GM12864 (cell line): ENCODE results near the gene C19orf44.
"Not testable (repeated sequence)": the region's sequence is repeated elsewhere in the genome, so short reads cannot be mapped to it uniquely, and the experiment has no call there.

Experiments
- DNase-seq: peaks from one replicate; pipeline ENCODE4 v3.0.0-alpha.2; 2011; ENCODE audit warnings: low read depth
- H3K4me3 ChIP-seq: 2 replicates; pipeline ENCODE4 v1.5.1; 2011; ENCODE audit warnings: mild to moderate bottlenecking, low read depth, low read length, control low read depth
- CTCF ChIP-seq: IDR thresholded peaks from 2 replicates; pipeline ENCODE4 v1.5.1; 2011; ENCODE audit warnings: low read depth, mild to moderate bottlenecking, moderate library complexity, low read length, control low read depth, inconsistent platforms; ENCODE audit errors: missing control alignments

C19orf44 gene

DNA sequence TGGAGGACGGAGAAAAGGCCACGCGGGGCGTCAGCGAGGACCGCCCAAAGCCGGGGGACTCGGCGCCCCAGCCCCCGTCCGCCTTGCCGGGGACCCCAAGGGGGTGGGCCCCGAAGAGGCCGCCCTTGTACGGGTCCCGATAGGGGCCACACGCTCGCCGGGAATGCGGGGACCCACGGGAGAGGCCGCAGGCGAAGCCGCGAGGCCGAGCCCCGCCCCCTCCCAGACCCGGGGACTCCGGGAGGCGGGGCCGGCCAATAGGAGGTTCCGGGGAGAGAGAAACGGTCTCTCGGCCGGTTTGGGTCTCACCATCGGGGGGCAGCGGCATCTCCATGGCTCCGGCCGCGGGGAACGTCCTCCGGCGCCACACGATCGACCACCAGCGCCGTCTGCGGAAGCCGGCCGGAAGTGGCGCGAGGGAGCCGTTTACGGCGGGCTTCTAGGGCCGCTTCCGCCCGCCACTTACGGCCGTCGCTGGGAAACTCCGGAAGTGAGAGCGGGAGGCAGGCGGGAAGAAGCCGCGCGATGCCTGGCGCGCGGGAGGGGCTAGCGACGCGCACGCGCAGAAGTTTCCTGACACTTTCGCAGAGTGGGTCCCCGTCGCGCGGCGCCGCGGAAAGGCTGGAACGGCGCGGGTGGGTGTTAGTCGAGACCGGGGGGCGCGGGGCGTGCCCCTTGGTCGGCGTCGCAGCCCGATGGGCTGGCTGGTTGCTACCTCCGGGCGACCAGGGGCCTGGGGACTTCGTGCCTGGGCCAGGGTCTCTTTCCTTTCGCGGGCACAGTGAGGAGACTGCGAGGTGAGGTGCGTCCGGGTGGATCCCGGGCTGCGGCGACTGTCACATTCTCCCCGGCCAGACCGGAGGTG is 46.1 kb downstream of the C19orf44 start, which contains the start of gene CHERP:
Gene CHERP (minus strand): TSS at position 393 of the 865 bp plus-strand sequence. CDS start 59 bp downstream, at position 334.
- DNase-seq, result peak; percentile 76
- TF ChIP-seq CTCF, result no peak
- H3K4me3 ChIP-seq, result peak within 1 kb of the TSS; percentile 77

DNA sequence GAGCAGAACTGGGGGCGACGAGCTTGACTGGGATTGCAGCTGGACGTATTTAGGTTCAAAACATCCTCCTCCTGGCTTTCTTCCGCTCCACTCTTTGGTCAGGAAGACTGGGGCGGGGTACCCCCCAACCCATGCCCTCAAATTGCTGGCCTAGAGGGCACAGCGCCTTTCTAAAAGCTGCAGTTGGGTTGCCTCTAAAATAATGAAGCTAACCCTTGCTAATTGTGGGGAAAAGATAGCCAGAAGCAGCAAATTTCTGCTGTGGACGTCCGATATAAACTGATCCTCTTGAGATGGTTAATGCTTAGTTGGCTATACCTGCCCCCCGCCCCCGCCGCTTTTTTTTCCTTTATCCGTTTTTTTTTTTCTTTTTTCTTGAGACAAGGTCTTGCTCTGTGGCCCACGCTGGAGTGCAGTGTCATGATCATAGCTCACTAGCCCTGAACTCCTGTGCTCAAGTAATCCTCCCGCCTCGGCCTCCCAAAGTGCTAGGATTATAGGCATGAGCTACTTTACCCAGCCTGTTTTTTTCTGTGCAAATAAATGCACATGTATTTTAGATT is 46.8 kb downstream of the C19orf44 start:
- no peak for DNase-seq
- TF ChIP-seq CTCF, result no peak

GRCh38 chr19:16543734-16544133 is 47.5 kb downstream of the C19orf44 start:
- peak overlapping the region; percentile 77; the same call in 1 of the 2 replicates for H3K4me3 ChIP-seq
- not testable (repeated sequence) for DNase-seq

More for the DNA sequence above, 46.8 kb downstream of the C19orf44 start:
- H3K4me3 ChIP-seq, result peak overlapping the region; percentile 77

GRCh38 chr19:16544473-16545231 is 48.5 kb downstream of the C19orf44 start:
- no peak for DNase-seq
- H3K4me3 ChIP-seq, result no peak overlapping the region; the same call in 1 of the 2 replicates
- TF ChIP-seq CTCF, result no peak

GRCh38 chr19:16548956-16549355 is 52.8 kb downstream of the C19orf44 start:
- H3K4me3 ChIP-seq, result no peak overlapping the region
- no peak for TF ChIP-seq CTCF
- no peak for DNase-seq

DNA sequence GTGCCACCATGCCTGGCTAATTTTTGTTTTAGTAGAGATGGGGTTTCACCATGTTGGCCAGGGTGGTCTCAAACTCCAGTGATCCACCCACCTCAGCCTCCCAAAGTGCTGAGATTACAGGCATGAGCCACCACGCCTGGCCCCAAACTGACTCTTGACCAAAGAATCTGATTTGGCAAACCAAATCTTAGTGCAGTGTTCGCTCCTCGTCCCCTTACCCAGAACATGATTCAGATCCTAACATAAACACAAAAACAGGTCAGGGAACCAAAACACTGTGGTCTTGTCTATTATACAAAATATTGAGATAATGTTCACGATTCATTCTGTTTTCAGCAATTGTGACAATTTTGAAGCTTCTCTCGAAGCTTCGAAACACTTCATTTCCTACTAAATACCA is 55.7 kb downstream of the C19orf44 start:
- DNase-seq, H3K4me3 ChIP-seq: not testable (repeated sequence)

- no peak overlapping the region for H3K4me3 ChIP-seq
- TF ChIP-seq CTCF, result no peak
- DNase-seq, result no peak
These were observed 58.6 kb downstream of the C19orf44 start for GRCh38 chr19:16554776-16555175.
